Measurements from ENCODE around the gene FGFRL1.

FGFRL1 gene

DNA sequence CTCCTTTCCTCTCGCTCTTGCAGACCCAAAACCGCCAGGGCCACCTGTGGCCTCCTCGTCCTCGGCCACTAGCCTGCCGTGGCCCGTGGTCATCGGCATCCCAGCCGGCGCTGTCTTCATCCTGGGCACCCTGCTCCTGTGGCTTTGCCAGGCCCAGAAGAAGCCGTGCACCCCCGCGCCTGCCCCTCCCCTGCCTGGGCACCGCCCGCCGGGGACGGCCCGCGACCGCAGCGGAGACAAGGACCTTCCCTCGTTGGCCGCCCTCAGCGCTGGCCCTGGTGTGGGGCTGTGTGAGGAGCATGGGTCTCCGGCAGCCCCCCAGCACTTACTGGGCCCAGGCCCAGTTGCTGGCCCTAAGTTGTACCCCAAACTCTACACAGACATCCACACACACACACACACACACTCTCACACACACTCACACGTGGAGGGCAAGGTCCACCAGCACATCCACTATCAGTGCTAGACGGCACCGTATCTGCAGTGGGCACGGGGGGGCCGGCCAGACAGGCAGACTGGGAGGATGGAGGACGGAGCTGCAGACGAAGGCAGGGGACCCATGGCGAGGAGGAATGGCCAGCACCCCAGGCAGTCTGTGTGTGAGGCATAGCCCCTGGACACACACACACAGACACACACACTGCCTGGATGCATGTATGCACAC lies 13.6 kb downstream of the FGFRL1 start:
- no peak for DNase-seq

DNA sequence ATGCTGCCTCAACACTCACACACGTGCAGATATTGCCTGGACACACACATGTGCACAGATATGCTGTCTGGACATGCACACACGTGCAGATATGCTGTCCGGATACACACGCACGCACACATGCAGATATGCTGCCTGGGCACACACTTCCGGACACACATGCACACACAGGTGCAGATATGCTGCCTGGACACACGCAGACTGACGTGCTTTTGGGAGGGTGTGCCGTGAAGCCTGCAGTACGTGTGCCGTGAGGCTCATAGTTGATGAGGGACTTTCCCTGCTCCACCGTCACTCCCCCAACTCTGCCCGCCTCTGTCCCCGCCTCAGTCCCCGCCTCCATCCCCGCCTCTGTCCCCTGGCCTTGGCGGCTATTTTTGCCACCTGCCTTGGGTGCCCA lies 14.7 kb downstream of the FGFRL1 start:
- peak; percentile 42 for DNase-seq

DNA sequence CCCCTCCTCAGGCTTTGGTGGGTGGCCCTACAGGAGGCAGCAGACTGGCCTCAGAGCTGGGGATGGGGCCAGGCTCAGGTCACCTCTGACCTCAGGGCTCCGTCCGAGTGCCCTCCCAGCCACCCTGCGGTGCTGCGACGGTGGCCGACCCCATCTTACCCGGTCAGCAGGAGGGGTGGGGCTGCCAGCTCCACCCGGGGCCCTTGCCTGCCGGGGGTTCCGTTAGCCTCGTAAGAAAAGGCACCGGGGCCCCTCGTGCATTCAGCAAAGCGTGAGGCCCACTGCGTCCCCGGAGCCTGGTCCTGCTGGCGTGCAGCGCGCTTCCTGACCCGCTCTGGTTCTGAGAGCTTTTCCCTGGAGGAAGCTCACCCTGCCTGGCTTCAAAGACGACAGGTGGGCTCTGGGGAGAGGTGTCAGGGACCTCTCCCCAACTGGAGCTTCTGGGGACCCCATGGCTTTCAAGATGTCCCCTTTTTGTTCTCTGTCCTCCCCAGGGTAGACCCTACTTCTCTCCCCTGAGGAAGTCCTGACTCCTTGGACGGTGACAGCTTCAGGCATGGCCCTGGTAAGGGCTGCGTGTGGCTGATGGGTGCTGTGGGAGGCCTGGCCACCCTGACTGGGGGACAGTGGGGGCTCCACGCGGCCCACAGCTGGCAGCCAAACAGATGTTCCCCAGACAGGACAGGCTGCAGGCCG lies 15.9 kb downstream of the FGFRL1 start:
- no peak for DNase-seq

DNA sequence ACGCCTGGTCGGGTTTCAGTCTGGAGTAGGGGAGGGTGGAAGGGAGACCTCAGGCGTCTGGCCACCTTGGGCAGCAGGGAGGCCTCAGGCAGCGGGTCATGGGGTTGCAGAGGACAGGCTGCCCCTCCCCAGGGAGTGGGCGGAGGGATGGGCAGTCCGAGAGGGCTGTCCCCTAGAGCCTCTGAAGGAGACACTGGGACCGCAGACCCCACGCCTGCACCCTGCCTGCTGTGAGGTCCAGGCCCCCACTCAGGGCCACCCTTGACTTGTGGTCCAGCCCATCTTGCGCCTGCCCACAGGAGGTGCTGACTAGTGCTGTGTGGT lies 16.5 kb downstream of the FGFRL1 start:
- DNase-seq, result no peak

DNA sequence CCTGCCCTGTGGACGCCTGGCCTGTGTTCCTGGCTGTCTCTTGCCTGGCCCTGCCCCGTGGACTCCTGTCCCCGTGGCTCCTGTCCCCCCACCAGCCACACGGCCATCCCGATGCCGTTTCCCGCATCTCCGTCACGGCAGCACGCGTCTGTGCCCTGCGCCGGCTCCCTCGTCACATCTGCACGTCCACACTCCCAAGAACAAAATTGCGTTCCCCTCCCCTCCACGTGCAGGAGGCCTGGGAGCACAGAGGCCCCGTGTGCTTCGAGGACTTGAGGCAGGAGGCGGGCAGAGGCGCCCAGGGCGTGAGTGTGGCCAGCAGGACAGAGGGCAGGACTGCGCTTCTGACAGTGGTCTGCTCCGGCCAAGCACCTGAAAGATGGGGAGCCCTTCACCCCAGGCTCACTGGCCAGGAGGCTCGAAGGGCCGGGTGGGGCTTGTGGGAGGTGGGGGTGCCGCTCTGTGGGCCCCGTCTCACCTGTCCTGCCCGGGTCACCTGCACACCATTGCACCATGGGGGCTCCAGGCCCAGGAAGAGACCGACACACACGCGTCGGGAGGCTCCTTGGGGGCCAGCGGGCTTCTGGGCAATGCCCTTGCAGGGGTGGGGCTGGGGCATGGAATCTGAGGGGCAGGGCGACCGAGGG lies 17.3 kb downstream of the FGFRL1 start:
- DNase-seq, result no peak

DNA sequence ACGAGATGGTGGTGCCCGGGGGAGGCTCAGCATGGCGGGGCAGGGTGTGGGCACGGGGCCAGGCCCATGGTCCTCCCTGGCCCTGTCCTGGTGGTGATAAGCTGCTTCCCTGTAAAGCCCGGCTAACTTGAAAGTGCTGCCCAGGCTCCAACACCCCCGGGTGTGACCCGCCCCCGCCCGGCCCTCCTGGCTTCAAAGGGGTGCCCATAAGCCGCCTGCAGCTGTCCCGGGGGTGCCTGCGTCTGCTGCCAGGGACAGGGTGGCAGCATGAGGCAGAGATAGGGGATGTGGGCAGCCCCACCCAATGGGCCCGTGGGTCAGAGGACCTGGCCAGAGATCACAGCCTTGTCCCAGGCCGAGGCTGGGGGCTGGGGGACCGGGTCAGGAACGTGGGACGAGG lies 18.1 kb downstream of the FGFRL1 start:
- DNase-seq, result no peak

DNA sequence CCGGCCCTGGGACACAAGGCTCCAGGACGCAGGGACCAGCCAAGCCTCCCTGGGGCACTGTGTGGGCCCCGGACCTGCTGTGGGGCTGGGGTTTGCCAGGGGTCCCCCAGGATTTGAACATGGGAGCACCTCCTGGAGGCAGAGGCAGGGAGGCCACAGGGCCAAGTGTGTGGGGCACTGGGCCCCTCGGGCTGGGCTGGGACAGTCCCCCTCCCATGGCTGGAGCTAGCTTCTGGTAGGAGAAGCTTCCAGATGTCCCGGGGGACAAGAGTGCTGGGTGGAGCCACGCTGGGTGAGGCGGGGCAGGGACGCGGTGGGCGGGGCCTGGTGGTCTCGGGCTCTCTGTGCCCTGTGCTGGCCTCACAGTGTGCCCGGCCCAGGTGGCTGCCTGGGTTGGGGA lies 18.6 kb downstream of the FGFRL1 start:
- DNase-seq, result no peak

DNA sequence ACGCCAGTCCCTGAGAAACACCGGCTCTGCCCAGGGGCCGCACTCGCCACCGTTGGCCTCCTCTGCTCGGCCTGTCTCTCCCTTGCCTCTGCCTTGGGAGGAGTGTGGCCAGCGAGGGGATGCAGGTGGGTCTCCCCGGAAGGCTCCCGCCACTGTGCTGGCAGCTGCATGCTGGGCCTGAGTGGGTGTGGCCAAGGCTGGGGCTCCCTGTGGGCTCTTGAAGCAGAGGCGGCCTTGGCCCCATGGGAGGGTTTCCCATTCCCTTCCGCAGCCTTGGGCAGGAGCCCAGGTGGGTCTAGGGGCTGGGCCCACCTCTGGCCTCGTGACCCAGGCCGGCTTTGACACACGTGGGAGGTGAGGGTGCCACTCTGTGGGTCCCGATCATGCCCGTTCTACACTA lies 19.1 kb downstream of the FGFRL1 start:
- DNase-seq, result no peak

DNA sequence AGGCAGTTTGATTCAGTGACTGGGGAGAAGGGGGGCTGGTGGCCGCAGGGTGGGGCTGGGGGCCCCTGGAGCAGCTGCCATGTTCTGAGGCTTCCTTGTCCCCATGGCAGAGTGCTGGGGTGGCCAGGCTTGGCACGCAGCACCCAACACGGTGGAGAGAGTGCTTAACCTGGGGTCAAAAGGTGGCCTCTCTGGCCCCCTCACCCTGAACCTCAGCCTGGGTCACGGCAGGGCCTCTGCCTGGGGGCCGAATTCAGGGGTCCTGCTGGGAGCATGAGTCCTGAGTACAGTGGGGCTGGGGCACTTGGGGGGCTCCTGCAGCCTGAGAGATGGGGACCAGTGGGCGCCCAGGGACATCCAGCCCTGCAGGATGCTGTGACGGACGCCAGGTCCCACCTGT lies 19.9 kb downstream of the FGFRL1 start:
- DNase-seq, result no peak

DNA sequence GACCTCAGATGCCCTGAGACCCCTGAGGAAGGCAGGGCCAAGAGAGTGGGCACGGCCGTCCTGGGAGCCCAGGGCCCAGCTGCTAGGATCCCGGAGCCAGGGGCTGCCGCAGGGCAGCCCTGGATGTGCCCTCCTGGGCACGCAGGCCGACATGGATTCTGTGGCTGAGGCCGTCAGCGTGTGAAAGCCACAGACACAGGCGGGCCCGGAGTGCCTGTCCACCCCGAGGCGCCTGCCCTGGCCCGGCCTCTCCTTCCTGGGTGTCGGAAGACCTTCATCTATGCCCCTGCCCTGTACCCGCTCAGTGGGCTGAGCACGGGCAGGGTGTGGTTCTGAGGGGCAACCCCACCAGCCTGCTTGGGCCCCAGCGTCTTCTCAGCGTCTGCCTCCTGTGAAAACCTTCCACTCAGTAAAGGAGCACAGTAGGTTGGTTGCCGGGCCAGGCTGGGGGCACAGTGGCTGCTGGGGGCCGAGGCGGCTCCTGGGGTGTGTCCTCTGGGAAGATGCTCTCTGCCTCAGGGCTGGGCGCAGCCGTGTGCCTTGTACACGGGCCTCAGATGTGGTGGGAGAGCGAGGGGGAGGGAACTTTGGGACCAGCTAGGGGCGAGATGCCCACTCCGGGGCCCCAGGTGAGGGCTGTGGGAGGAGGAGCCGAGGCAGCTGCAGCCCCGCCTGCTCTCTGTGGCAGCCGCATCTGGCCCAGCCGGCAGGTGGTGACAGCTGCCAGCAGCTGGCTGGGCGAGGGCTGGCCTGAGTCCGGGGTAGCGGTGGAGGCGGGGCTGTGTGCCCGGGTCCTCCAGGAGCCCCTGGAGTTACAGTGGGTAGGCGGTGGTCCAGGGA lies 20.8 kb downstream of the FGFRL1 start:
- DNase-seq, result no peak

DNA sequence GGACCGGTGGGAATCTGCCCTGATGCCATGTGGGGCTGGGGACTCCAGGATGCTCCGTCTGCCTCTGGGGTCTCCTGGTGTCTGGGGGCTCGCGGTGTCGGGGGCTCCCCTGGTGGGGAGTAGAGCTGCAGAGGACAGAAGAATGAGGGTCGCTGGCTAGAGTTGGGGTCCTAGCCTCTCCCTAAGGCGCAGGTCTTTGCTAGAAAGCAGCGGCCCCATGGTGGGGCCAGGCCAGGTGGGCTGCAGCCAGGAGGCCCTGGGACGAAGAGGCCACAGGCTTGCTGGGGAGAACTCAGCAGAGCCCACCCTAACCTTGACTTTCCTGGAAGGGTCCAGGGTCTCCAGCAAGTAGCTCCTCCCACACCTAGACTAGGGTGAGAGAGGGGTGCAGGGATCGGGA lies 21.4 kb downstream of the FGFRL1 start:
- no peak for DNase-seq

DNA sequence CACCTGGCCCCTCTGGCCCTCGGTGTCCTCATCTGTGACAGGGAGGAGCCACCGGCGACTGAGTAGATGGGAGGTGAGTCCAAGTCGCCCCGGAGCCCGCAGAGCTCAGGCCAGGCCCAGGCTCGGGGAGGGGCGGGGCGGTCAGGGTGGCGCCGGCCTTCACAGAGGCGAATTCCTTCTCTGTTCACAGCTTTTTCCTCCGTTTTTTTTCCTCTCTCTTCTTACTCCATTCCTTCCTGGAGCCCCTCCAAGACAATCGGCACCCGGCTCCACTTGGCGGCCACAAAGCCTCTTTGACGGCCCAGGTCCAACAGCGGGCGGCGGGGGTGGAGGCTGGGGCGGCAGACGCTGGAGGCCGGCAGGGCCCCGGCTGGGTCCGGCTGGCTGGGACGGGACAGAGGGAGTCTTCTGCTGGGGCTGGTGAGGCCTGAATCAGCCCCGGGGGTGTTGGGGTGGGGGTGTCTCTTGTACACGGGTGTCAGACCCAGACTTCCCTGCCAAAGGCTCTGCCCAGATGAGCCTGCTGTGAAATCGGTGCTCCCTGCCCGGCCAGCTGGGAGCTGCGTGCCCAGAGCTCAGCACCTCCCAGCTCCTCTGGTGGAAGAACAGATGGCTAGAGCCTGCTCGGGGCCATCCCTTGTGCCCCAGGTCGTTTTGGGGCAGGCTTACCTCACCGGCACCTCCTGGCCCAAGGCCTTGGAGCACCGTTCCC lies 22.6 kb downstream of the FGFRL1 start:
- no peak for DNase-seq

DNA sequence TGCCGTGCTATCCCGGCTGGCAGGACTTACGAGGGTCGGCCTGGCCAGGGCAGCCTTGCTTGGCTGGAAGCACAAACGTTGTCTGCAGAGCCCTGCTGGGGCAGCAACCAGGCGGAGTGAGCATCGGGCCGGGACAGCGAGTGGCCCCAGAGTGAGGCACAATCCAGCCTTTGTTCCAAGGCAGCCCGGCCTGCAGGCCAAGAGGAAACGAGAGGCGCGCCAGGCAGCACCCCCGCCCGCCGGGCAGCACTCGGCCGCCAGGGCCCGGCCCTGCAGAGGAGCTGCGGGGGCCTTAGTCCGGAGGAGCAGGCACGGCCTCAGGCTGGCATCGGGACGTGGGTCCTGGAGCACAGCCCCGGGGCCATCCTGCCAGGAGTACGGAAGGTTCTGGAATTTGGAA lies 24.1 kb downstream of the FGFRL1 start:
- no peak for DNase-seq

DNA sequence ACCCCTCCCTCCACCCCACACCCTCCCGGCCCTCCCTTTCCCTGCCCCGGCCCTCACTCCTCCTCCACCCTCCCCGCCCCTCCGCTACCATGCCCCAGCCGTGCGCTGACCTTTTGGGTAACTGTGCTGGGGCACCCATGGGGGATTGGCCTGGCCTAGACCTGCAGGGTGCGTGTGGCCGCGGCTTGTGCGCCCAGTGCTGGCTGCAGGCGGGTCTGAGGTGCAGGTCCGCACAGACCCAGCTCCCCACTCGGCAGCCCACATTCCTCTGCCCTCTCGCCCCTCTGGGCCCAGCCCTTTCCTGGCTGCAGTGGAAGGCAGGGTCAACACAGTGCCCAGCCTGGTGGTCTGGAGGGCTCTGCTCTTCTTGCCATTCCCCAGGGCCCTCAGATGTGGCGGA lies 24.7 kb downstream of the FGFRL1 start:
- no peak for DNase-seq

DNA sequence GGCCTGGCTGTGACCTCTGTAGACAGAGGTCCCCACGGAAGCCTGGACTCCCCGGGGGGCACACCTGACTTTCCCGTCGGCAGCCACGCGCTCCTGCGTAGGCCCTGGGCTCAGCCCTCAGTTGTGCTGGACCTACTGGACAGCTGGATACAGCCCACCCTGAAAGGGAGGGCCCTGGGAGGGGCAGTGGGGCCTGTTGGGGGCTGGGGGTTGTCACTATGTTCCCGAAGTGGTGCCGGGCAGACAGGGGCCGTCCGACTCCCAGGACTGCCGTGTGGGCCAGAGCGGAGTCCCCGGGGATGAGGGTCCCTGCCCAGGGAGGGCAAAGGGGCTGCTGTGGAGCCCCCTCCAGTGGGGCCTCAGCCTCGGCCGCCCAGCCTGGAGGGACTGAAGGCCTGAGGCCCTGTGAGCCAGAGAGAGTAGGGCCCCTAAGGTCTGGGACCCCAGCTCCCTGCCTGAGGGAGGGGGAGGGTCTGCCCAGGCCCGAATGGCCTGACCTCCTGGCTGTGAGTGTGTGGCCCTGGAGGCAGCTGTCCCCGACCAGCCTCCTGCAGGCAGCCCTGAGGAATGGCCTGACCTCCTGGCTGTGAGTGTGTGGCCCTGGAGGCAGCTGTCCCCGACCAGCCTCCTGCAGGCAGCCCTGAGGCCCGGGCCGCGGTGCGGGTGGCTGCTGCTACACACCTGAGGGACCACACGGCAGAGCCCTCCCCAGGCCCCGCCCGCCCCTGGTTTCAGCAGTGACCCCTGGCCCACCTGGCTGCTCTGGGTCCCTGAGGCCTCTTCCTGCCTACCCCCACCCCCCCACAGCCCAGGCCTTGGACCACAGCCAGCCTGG lies 25.8 kb downstream of the FGFRL1 start:
- DNase-seq, result no peak

DNA sequence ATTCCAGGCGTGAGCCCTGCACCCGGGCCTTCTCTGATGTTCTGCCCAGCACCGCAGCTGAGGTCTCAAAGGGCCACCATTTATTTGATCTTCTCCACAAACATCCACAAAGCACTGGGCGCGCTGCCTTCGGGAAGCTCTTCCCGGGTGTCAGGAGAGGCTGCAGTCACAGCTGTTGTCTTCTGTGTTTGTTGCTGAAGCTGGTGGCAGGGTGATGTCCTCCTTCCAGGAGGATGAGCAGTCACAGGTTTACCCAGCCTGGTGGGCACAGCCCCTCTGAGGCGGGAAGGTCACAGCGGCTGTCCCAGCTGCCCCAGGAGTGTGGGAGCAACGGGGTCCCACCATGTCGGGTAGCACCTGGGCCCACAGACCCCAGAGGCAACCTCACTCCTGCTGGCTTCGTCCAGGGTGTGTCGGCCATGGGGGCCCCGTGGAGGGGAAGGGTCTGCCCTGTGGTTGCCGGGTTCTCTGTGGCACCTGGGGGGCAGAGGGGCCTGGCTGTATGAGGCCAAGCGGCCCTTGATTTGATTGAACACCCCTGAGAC lies 27.6 kb downstream of the FGFRL1 start:
- no peak for DNase-seq

DNA sequence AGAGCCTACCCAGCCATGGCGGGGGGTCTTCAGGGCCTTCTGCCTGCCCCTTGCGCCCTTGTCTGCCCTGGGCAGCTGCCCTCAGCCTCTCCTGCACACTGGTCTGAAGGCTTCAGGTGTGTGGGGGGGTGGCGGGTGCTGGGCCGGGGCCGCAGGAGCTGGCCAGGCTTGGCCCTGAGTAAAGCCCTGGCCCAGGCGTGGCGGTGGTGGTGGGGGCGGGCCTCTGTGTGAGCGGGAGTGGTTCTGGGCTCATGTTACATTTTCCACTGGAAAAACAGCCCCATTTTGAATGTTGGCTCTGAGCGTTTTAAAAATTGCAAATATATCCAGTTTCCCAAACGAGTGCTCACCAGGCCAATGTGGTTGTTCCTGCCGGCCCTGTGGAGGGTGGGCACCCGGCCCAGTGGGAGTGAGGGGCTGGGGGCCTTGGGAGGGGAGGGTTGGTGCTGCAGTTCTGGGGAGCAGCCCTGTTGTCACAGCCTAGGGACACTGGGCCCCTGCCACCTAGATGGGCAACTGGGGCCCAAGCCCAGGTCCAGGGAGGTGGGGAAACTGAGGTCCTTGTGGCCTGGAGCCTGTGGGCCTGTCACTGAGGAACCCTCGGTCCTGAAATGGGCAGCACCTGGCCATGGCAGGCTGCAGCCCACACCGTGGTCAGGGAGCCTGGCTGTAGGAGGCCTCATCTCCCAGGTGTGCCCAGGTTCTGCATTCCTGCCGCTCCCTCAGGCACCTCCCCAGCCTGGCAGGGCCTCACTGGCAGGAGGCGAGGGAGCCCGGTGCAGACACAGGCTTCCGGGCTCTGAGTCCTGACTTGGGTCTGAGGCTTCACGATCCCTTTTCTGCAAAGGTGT lies 28.3 kb downstream of the FGFRL1 start:
- no peak for DNase-seq

DNA sequence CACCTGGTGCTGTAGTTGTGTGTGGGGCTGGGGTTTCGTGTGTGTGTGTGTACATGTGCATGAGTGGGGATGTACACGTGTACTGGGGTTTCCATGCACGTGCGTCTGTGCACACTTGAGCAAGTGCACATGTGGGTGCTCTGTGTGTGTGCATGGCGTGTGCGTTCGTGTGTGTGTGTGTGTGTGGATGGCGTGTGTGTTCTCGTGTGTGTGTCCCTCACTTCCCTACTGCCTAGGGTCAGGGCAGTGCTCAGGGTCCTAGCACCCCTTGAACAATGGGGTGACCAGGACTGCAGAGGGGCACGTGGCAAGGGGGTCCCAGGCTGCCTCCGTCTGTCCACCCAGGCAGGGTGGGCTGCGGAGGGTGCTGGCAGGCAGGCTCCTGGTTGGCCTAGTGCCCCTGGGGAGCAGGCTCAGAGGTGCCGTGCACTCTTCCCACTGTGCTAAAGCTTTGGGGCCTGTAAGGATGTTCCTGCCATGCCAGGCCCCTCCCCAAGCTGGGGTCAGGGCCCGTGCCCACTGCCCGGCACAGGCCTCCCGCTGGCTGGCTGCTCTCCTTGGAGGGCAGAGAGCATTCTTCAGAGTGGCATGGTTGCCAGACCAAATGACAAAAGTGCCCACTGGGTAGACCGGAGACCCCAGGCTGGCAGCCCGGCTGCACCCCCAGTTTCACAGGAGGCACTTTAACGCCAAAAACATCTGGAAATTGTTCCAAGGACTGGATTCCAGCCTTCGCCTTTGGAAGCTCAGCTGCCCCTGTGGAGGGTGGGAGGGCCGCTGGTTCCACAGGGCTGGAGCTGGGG lies 29.1 kb downstream of the FGFRL1 start:
- DNase-seq, result no peak

DNA sequence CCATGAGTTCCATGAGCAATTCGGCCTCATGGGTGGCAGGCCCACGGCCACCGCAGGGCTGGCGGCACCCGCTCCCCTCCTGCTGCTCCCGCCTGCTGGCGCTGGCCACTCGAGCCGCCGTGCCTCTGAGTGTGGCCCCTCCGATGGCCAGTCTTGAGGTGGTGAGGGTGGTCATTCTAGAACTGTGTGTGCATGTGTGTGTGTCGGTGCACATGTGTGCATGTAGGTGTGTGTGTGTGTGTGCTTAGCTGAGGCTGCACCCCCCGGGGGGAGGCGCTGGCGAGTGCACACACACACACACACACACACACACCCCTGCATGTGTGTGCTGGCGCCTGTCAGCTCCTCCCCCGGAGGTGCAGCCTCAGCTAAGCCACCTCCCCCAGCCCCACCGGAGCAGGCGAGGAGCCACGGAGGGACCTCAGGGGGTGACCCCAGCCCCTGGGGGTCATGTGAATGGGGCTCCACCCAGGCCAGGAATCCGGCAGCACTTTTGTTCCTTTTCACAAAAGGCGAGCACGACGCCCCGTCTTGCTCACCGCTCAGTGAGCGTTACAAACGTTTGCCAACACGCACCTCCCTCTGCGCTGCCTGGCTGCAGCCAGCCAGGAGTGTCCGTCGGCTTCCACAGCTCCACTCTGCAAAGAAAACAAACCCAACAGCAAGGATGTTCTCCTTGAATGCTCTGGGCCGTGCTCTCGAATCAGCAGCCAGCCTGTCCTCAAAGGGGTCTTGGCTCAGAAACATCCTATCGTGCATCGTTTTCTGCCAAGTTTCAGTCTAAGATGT lies 29.9 kb downstream of the FGFRL1 start:
- no peak for DNase-seq
